Cardiac septum (tissue), 1 donor: ENCODE measurements around the gene ROPN1L. TPM values are rescaled to one million over a fixed set of nuclear protein-coding genes. Genes with fewer than 3 reads are reported as not detected.

Experiments used
- DNase-seq: peaks from one replicate; pipeline ENCODE4 v3.0.0-alpha.2; 2020; ENCODE audit warnings: low spot score
- intact Hi-C: fragments of 100-400 bp; cut with DNase I; formaldehyde crosslinking; loops from one replicate; pipeline ENCODE4 v1.14.0; 2022
- total RNA-seq: library from RNA; stranded (reverse); fragmentation: NEBNext Ultra II Directional; extraction: Animal tissue kit (Norgen Biotek cat#: 25700); gene quantifications from one replicate; pipeline ENCODE4 v1.2.1, GENCODE V29; 2021
- donor health status: DM: no; HTN: no; CAD: no.

ROPN1L gene
- total RNA-seq, 1 donor from 2014 or later: 0.43 TPM

GRCh38 chr5:10455277-10455670 is 13.6 kb downstream of the ROPN1L start:
- intact Hi-C loops: no loop called here
- no peak for DNase-seq

DNA sequence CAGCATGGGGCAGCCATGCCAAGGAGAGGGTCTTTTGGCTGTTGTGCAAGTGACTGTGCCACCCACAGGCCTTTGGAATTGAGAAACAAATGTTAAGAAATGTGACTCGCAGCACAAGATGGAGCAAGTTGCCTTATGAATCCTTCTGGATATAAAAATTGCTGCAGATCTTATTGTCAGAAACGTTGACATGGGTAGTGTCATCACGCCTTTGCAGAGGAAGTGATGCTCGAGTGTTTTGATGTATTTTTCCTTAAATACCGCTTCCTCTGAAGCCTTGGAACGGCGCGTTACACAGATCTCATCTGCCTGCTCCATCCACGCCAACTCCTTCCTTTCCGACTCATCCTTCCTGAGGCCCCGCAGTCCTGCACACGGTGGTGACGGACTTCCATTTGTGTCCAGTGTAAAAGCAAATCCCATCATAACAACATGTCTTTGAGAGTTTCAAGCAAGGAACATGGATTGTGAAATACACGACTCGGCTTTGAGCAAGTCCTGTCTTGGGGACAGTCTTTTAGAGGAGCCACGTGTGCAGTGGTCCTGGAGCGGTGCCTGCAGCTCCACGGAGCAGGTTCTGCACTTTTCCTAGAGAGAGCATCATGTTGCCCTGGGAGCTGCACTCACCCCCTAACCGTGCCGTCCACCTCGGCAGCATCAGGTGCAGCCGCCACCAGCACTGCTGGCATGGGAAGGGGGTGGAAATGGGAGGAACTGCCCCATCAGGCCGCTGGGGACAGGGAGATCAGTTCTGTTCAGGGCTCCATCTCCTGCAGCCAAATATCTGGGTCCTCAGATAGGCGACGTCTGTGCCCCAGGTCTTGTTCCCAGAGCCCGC is 15.1 kb downstream of the ROPN1L start:
- intact Hi-C loops: no loop called here
- DNase-seq: no peak

DNA sequence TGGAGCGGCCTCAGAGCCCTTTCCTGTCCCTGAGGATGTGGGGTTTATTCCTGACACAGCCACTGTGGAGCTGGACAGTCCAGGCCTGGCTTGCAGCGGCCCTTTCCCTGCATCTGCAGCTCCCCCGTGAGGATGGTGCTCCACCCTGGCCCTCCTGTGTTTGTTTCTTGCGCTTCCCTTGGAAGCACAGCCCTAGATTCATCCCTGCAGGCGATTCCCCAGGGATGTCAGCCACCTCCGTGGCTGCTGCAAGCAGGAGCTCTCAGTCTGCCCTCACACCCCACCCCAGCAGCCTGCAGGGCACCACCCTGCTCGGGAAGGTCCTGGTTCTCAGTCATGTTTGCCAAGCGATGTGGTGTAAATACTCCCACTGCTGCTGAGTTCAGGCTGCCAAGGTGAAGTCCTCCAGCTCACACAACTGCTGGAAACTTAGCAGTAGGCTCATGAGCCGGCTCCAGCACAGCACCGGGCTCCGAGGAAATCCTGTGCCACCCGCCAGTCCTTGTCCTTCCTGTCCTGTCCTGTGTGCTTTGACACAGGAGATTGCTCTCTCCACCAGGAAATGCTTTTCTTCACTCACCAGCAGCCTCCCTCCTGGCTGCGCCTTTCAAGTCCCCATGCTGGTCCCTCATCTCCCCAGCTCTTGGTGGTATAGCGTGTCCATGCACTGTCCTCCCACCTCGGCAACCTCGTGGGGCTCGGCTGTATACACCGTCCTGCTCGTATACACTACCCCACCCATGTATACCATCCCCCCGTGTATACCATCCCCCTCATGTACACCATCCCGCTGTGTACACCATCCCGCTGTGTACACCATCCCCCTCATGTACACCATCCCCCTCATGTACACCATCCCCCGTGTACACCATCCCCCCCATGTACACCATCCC is 16.2 kb downstream of the ROPN1L start:
- DNase-seq: no peak
- intact Hi-C loops: no loop called here

GRCh38 chr5:10459080-10460055 is 17.7 kb downstream of the ROPN1L start:
- intact Hi-C loops: loop anchor here (2.0 kb wide), 1 partner anchor 105 kb away; the partner anchor contains the start of gene ANKRD33B
- DNase-seq: no peak

DNA sequence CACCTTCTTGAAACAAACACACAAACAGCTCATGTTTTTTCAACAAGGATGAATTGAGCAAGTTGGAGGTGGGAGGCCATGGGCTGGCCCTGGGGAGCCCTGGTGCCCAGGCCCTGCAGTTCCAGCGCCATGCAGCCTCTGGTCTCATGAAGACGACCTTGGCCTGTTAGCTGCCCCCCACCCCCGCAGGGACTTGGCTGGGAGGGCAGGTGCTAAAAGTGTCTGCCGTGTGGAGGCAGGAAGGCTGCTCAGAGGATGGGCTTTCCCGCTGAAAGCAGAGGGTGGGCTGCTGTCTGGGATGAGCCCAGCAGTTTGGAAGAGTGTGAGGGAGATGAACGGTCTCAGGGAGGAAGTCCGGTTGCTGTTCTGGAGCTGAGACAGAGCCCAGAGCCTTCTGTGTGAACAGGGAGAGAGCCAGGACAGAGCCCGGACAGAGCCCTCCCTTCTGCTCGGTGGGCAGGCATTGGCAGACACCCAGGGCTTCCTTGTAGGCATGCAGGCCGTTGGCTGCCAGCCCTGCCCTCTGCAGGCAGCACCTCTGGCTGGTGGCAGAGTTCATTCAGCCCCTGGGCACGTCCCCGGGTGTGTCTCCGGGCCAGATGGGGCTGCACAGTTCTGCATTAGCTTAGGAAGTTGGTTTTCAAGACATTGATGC is 18.7 kb downstream of the ROPN1L start:
- DNase-seq: peak; percentile 90
- intact Hi-C loops: loop anchor here (2.0 kb wide), 1 partner anchor 104 kb away; the partner anchor contains the start of gene ANKRD33B

DNA sequence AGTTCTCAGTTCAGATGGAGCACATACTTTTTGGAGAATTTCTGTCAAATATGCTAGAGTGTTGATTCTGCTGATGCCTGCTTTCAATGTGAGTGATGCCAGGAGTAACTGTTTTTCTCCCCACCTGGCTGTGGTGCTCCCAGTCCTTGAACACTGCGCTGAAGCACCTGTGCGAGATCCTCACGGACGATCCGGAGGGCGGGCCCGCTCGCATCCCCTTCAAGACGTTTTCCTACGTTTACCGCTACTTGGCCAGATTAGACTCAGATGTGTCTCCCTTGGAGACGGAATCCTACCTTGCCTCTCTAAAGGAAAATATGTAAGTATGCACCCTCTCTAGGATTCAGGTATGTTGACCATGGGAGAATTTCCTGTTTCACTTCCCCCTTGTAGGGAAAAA is 19.4 kb downstream of the ROPN1L start:
- intact Hi-C loops: loop anchor here (2.0 kb wide), 1 partner anchor 104 kb away; the partner anchor contains the start of gene ANKRD33B
- no peak for DNase-seq

GRCh38 chr5:10461904-10462555 is 20.4 kb downstream of the ROPN1L start:
- no peak for DNase-seq
- intact Hi-C loops: loop anchor here (2.0 kb wide), 1 partner anchor 103 kb away; the partner anchor contains the start of gene ANKRD33B

DNA sequence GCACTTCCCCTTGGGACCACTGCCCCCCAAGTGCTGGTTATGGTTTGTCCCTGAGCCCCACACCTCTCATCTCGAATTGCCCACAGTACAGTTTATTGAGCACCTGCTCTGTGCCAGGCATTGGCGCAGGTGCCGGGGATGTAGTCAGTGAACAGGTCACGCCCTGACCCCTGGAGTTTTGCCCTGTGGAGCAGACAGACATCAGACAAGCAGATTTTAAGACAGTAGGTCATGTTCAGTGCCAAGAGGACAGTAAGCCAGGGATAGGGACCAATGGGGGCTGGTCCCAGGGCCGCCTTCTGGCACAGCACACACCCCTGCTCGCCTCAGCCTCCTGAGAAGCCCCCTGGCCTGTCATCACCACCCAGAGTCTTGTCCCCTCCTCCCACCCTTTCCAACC is 21.9 kb downstream of the ROPN1L start:
- DNase-seq: no peak
- intact Hi-C loops: no loop called here

DNA sequence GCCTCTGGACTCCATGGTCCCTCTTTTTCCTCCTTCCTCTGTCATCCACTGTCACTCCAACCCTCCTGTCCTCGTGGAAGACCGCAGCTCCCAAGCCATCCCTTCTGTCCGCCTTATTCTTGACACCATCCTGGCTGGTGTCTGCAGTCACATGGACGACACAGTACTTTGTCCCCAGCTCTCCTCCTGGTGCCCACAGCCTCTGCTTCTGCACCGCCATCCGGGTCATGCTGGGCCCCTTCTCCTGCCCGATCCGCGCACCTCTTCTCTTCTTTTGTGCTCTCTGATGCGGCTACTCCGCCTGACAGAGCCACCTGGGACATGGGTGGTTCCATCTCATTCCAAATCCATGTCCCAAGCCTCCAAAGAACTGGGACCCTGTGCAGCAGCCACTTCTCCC is 22.5 kb downstream of the ROPN1L start:
- intact Hi-C loops: no loop called here
- DNase-seq: no peak

DNA sequence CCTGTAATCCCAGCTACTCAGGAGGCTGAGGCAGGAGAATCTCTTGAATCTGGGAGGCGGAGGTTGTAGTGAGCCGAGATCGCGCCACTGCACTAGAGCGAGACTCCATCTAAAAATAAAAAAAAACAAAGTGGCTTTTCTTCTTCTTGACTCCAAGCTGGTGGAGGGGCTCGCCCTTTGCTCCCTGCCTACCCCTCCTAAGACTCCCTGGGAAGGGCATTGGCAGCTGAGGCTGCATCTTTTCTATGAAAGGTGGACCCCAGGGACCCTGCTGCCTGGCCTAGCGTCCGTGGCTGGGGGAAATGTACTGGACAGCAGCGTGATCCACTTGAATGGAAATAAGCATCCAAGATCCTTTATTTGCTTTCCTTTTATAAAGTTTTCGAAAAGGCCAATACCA is 24.0 kb downstream of the ROPN1L start:
- intact Hi-C loops: no loop called here

DNA sequence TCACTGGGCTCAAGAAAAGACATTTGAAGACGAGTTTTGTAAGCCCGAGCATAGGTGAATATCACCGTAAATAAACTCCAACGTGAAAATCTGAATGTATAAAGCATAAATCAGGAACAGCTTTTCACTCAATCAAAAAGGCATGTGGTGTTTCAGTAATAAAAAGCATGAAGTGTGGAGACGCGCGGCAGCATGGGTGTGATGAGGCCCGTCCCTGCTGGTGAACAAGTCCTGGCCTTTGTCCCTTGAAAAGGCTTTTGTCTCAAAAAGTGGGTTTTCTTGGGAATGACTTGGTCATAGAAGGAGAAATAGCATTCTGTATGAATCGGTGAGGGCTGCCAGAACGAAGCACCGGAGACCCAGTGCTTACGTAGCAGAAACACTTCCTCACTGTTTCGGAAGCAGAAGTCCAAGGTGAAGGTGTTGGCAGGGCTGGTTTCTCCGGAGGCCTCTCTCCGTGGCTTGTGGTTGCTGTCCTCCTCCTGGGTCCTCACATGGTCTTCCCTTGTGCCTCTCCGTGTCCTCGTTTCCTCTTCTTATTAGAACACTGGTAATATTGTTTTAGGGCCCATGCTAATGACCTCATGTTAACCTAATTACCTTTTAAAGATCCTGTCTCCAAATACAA is 24.9 kb downstream of the ROPN1L start:
- intact Hi-C loops: no loop called here
- DNase-seq: no peak

More for the DNA sequence above, 24.0 kb downstream of the ROPN1L start:
- DNase-seq: no peak

- no peak for DNase-seq
- intact Hi-C loops: no loop called here
Measured at GRCh38 chr5:10467281-10468198, 25.9 kb downstream of the ROPN1L start.

- intact Hi-C loops: no loop called here
- DNase-seq: no peak
Measured at GRCh38 chr5:10468256-10468655, 26.6 kb downstream of the ROPN1L start.

GRCh38 chr5:10469253-10470050 is 27.8 kb downstream of the ROPN1L start:
- intact Hi-C loops: no loop called here
- no peak for DNase-seq

DNA sequence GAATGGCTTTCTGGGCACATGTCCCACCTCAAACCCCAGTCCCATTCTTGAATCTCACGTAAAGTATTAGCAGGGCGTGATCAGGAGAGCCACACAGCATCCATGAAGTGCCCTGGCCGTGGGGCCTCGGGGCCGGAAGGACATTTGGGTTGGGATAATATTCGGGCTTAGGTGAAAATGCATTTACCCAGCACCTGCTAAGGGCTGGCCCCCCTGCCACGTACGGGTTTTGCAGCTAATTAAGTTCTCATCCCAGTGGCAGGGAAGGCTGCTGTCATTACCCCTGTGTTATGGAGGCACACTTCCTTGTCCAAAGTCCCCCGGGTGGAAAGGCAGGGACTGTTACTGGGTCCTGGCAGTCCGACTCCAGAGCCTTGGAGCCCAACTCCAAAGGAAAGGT is 29.0 kb downstream of the ROPN1L start:
- intact Hi-C loops: no loop called here
- no peak for DNase-seq

GRCh38 chr5:10471677-10472076 is 30.0 kb downstream of the ROPN1L start:
- DNase-seq: no peak

More at GRCh38 chr5:10471677-10472076, 30.0 kb downstream of the ROPN1L start:
- intact Hi-C loops: no loop called here
